B cell (primary cell): ENCODE measurements around the gene RAPGEF1. TPM values are rescaled to one million over a fixed set of nuclear protein-coding genes. Genes with fewer than 3 reads are reported as not detected.

Experiments used
- ATAC-seq: fragments of 200-7000 bp; cut with Tn5 transposase; one replicate; pipeline ENCODE4 v1.10.0; 2021; ENCODE audit warnings: low read depth, mild to moderate bottlenecking, moderate number of reproducible peaks, moderate library complexity
- CTCF ChIA-PET: fragments of 350-600 bp; sonication (Branson Sonifier 250); formaldehyde crosslinking; loops from one replicate; lab custom pipeline; 2021; ENCODE audit warnings: antibody characterized with exemption, inconsistent platforms; lab: Charles Lee
- POLR2A ChIA-PET: fragments of 350-600 bp; sonication (Branson Sonifier 250); formaldehyde crosslinking; loops from one replicate; lab custom pipeline; 2021; ENCODE audit warnings: antibody characterized with exemption; lab: Charles Lee
- DNase-seq: peaks from one replicate; pipeline ENCODE4 v3.0.0; 2013
- H2AFZ ChIP-seq: 2 replicates; pipeline ENCODE4 v1.6.1; 2012; ENCODE audit warnings: mild to moderate bottlenecking, low read depth, low read length; ENCODE audit not compliant: insufficient read depth, poor library complexity, severe bottlenecking
- H3K27ac ChIP-seq, 2 donors: 1 replicate in 1 of 2; 2 replicates in 1 of 2; pipeline ENCODE4 v1.5.1; 2012 to 2013; ENCODE audit warnings: low read length in 2 of 2, mild to moderate bottlenecking in 2 of 2, moderate library complexity in 1 of 2
- H3K27me3 ChIP-seq, 4 experiments: fragments of 200-600 bp in 1 of 4; sonication (generic) in 1 of 4; replicated peaks in 1 of 4; 1 replicate in 2 of 4; 2 replicates in 2 of 4; pipeline versions ENCODE4 v1.6.1 to v1.7.0; 2013 to 2016; ENCODE audit warnings: low read length in 3 of 4, mild to moderate bottlenecking in 2 of 4, mixed read lengths in 1 of 4, moderate library complexity in 1 of 4; ENCODE audit not compliant: insufficient read depth in 4 of 4, control insufficient read depth in 3 of 4; ENCODE audit errors: control extremely low read depth in 1 of 4
- H3K36me3 ChIP-seq, 2 experiments: replicated peaks in 1 of 2; 1 replicate in 1 of 2; 2 replicates in 1 of 2; pipeline versions ENCODE4 v1.6.1 to v1.7.1; 2013; ENCODE audit warnings: low read length in 1 of 2; ENCODE audit not compliant: insufficient read depth in 2 of 2, control insufficient read depth in 1 of 2; ENCODE audit errors: control extremely low read depth in 1 of 2, extremely low read depth in 1 of 2
- H3K4me1 ChIP-seq, 2 donors: fragments of 200-600 bp in 1 of 2; sonication (generic) in 1 of 2; 1 replicate in 1 of 2; 2 replicates in 1 of 2; pipeline versions ENCODE4 v1.5.1 to v1.6.1; 2013 to 2017; ENCODE audit warnings: low read length in 2 of 2; ENCODE audit not compliant: control insufficient read depth in 2 of 2, insufficient read depth in 2 of 2
- H3K4me2 ChIP-seq: replicated peaks from 2 replicates; pipeline ENCODE3; 2012; ENCODE audit warnings: mild to moderate bottlenecking, low read depth, low read length; ENCODE audit not compliant: poor library complexity, severe bottlenecking
- H3K4me3 ChIP-seq, 5 experiments: fragments of 200-600 bp in 1 of 5; sonication (generic) in 1 of 5; 1 replicate in 3 of 5; 2 replicates in 2 of 5; pipeline versions ENCODE4 v1.5.1 to v1.7.0; 2011 to 2016; ENCODE audit warnings: low read length in 4 of 5, mild to moderate bottlenecking in 4 of 5, low read depth in 2 of 5, control low read depth in 1 of 5, moderate library complexity in 1 of 5; ENCODE audit not compliant: insufficient read depth in 1 of 5; ENCODE audit errors: control extremely low read depth in 1 of 5, extremely low read depth in 1 of 5
- H3K79me2 ChIP-seq: fragments of 200-600 bp; sonication (generic); one replicate; pipeline ENCODE4 v1.6.0; 2016; ENCODE audit warnings: low read length; ENCODE audit not compliant: control insufficient read depth, insufficient read depth
- H3K9ac ChIP-seq: fragments of 200-600 bp; sonication (generic); 2 replicates; pipeline ENCODE4 v1.6.1; 2017; ENCODE audit warnings: mild to moderate bottlenecking, low read length, moderate library complexity
- H3K9me3 ChIP-seq, 3 donors: one replicate each; pipeline versions ENCODE4 v1.6.1 to v1.7.1; 2013; ENCODE audit warnings: low read length in 2 of 3; ENCODE audit not compliant: control insufficient read depth in 2 of 3, insufficient read depth in 1 of 3; ENCODE audit errors: control extremely low read depth in 1 of 3
- H4K20me1 ChIP-seq: 2 replicates; pipeline ENCODE4 v1.6.0; 2012; ENCODE audit warnings: mild to moderate bottlenecking, low read length; ENCODE audit not compliant: insufficient read depth, control insufficient read depth, poor library complexity, severe bottlenecking
- H3K27ac Mint-ChIP-seq: one replicate; pipeline ENCODE4 v1.8.0; 2021; ENCODE audit warnings: mixed read lengths
- H3K27me3 Mint-ChIP-seq: one replicate; pipeline ENCODE4 v1.8.0; 2021; ENCODE audit warnings: mixed read lengths
- H3K4me1 Mint-ChIP-seq: one replicate; pipeline ENCODE4 v1.8.0; 2021; ENCODE audit warnings: mixed read lengths
- H3K4me3 Mint-ChIP-seq: one replicate; pipeline ENCODE4 v1.8.0; 2021; ENCODE audit warnings: mixed read lengths
- H3K9me3 Mint-ChIP-seq: one replicate; pipeline ENCODE4 v1.8.0; 2022; ENCODE audit warnings: mixed read lengths; ENCODE audit not compliant: insufficient read depth
- CTCF ChIP-seq: fragments of 200-600 bp; IDR thresholded peaks from one replicate; pipeline ENCODE4 v1.8.0; 2022; ENCODE audit warnings: antibody characterized with exemption, mild to moderate bottlenecking
- EZH2 ChIP-seq: IDR thresholded peaks from 2 replicates; pipeline ENCODE4 v1.6.1; 2012; ENCODE audit warnings: borderline replicate concordance, low read depth, mild to moderate bottlenecking, moderate library complexity, low read length; ENCODE audit not compliant: insufficient read depth, poor library complexity, severe bottlenecking
- WGBS: methylation state at CpG from one replicate; pipeline ENCODE4 v1.1.5; 2013; ENCODE audit warnings: missing lambda C conversion rate; ENCODE audit not compliant: insufficient coverage; 5-methylcytosine and 5-hydroxymethylcytosine counted together
- intact Hi-C: fragments of 100-400 bp; cut with micrococcal nuclease; formaldehyde crosslinking; loops from one replicate; pipeline ENCODE4 v1.10.0; 2022
- polyA plus RNA-seq: library from polyadenylated mRNA; depleted of rRNA; stranded (reverse); fragments of >200 nt; gene quantifications from 2 replicates; pipeline ENCODE4 v1.2.3, GENCODE V29; 2012
- total RNA-seq, 2 donors: library from RNA; stranded (reverse); fragments of 120-200 nt in 1 of 2; gene quantifications; 1 replicate in 1 of 2; 2 replicates in 1 of 2; pipeline versions ENCODE4 v1.2.3 to v1.2.4, GENCODE V29; 2013 to 2022

RAPGEF1 gene
- total and polyA plus RNA-seq, 2 donors (not counting 1 experiment from before 2014, with no cell fraction given), result 134 to 447 TPM

- Histone ChIP-seq H4K20me1 (peaks cover 52% of the 10 kb centered on the region), H3K27me3 (no peaks in the 10 kb centered on the region), H2AFZ (no peak overlapping the region), H3K79me2 (peaks cover 100% of the 10 kb centered on the region), H3K9ac (peak overlapping the region; percentile 44), H3K4me2 (peak overlapping the region; percentile 66), H3K9me3 (no peaks in the 10 kb centered on the region), H3K4me3 (peak overlapping the region in 2 of 5 experiments; percentile 5 to 43), H3K4me1 (peaks cover 83 to 88% of the 10 kb centered on the region in 2 donors), H3K36me3 (peaks cover 0 to 31% of the 10 kb centered on the region in 2 experiments), H3K27ac (peak overlapping the region; percentile 71 to 96)
- Mint-ChIP-seq H3K4me1 (peaks cover 93% of the 10 kb centered on the region), H3K27ac (peak overlapping the region; percentile 94), H3K9me3 (no peaks in the 10 kb centered on the region), H3K27me3 (no peaks in the 10 kb centered on the region), H3K4me3 (peak overlapping the region; percentile 86)
- POLR2A ChIA-PET, result interaction anchor here (1.0 to 2.1 kb wide), 3 partner anchors 10 to 52 kb away, joined by 3 to 12 read pairs (median 4); no protein-coding TSS in a partner anchor
- TF ChIP-seq CTCF (no peak), EZH2 (no peak)
- CTCF ChIA-PET, result interaction anchor here (1.1 to 3.2 kb wide), 5 partner anchors 10 to 71 kb away, joined by 3 to 14 read pairs (median 6); partner anchors contain the start of gene RAPGEF1
- ATAC-seq (peak; percentile 9), DNase-seq (no peak)
- WGBS, result no CpG with 5 or more reads among the region's 9 CpGs
- intact Hi-C loops, result loop anchor here (1.0 kb wide), 2 partner anchors 9 to 12 kb away; no protein-coding TSS in a partner anchor
Observed at GRCh38 chr9:131668057-131668438, 71.8 kb downstream of the RAPGEF1 start.

GRCh38 chr9:131667576-131667975, 72.3 kb downstream of the RAPGEF1 start:
- Histone ChIP-seq H3K27me3 (no peaks in the 10 kb centered on the region), H3K9ac (peak overlapping the region; percentile 44), H3K36me3 (peaks cover 0 to 28% of the 10 kb centered on the region in 2 experiments), H3K79me2 (peaks cover 100% of the 10 kb centered on the region), H3K4me2 (peak overlapping the region; percentile 66), H4K20me1 (peaks cover 56% of the 10 kb centered on the region), H3K9me3 (no peaks in the 10 kb centered on the region), H3K4me3 (peak overlapping the region in 1 of 5 experiments; percentile 43), H3K27ac (peak overlapping the region; percentile 71 to 96), H2AFZ (no peak overlapping the region), H3K4me1 (peaks cover 78 to 84% of the 10 kb centered on the region in 2 donors)
- ChIA-PET POLR2A (interaction anchor here (1.0 to 2.1 kb wide), 3 partner anchors 10 to 52 kb away, joined by 3 to 12 read pairs (median 4); no protein-coding TSS in a partner anchor), CTCF (interaction anchor here (1.1 to 3.2 kb wide), 5 partner anchors 11 to 71 kb away, joined by 3 to 14 read pairs (median 6); partner anchors contain the start of gene RAPGEF1)
- intact Hi-C loops, result no loop called here
- DNase-seq (peak; percentile 49), ATAC-seq (peak; percentile 44)
- WGBS, result 77% methylated on average over 5 of the region's 7 CpGs
- peaks cover 93% of the 10 kb centered on the region for H3K4me1 Mint-ChIP-seq
- no peak for TF ChIP-seq EZH2
- TF ChIP-seq CTCF, result no peak
- H3K4me3 Mint-ChIP-seq, result peak overlapping the region; percentile 86
- H3K27me3 Mint-ChIP-seq, result no peaks in the 10 kb centered on the region
- peak overlapping the region; percentile 89 for H3K27ac Mint-ChIP-seq
- no peaks in the 10 kb centered on the region for H3K9me3 Mint-ChIP-seq
